LoVo (cell line): Measurements from ENCODE around the gene COQ5.

Source experiments
- DNase-seq: peaks from one replicate; pipeline ENCODE4 v3.0.0-alpha.2; 2016; ENCODE audit warnings: low spot score

The COQ5 gene

DNA sequence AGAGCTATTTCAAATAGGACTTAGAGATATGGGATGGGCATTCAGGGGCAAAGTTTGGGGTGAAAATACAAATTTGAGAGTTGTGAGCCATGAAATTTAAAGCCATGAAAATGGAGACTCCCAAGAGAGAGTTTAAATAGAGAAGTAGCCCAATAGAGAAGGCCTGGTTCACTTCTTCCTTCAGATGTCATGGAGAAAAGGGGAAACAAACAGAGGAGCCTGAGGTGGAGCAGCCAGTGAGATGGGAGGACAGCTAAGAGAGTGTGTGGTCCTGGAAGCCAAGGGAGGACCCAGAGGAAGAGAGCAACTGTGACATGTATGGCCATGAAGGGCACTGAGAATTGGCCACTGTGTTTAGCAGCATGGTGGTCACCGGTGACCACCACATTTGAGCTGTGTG is 45.3 kb downstream of the COQ5 start:
- DNase-seq: no peak

DNA sequence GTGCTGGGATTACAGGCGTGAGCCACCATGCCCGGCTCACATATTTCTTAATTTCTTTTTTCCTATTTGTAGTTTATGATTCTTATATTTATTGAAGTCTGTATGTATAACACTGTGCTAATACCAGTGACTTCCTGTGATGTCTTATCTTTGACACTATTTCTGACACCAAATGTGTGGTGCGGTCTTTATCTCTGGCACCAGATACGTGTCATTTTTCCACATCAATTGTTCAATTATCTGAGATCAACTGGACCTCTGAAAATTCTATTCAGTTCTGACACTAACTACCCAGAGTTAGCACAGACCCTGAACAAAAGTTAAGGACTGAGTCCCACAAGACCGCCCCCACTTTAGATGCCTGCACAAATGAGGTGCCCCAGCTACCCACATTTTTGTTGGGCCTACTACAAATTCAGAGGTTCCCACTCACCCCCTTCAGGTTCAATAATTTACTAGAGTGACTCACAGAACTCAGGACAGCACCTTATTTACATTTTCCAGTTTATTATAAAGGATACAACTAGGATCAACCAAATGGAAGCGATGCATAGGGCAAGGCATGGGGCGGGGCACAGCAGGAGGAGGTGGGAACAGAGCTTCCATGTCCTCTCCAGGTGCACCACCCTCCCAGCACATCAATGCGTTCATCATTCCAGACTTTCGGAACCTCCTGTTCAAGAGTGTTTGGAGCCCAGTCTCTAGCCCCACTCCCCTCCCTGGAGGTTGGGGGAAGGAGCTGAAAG is 47.8 kb downstream of the COQ5 start:
- no peak for DNase-seq

DNA sequence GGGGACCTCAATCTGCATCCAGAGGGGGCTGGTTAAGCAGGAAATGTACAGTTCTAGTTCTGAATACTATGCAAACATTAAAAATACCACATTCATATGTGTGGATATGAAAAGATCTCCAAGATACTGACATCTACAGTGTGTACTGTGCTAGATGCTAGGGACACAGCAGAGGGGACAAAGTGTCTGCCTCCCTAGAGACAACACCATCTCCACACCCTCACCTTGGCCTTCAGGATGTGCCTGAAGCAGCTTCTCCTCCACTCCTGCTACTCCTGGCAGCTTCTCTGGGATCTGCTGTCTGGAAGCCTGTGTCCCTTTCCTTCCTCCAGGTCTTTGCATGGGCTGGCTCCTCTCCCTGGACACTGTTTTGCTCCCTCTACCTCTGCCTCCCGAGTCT is 48.7 kb downstream of the COQ5 start:
- DNase-seq: no peak

DNA sequence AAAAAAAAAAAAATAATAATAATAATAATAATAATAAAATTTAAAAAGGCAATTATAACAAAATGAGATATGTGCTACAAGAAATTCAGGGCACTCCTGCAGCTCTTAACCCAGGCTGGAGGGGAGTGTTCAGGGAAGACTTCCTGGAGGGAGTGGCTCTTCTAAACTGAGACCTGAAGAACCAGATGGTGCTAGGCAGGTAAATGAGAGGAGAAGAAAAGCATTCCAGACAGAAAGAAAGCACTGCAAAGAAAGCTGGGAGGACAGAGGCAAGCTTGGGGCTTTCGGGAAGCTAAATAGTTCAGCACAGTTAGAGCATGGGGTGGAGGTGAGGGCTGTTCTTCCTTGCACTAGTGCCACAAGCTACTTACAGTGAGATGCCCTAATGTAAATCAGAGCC is 49.5 kb downstream of the COQ5 start:
- no peak for DNase-seq

DNA sequence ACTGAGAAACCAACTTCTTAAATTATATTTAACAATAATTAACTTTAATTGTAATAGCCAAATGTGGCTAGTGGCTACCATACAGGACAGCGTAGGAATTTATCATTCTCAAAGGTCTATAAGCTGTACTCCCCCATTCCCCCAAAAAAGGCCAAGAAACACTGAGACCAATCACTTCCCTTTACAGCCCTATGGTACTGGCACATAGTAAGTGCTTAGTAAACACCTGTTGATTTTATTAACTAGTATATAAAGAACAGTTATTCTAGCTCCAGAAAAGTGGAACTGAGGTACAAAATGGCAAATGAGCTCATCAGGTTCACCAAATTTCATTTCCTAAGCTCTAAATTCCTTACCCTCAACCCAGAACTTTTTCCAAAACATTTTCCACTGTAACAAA is 53.3 kb downstream of the COQ5 start:
- no peak for DNase-seq

DNA sequence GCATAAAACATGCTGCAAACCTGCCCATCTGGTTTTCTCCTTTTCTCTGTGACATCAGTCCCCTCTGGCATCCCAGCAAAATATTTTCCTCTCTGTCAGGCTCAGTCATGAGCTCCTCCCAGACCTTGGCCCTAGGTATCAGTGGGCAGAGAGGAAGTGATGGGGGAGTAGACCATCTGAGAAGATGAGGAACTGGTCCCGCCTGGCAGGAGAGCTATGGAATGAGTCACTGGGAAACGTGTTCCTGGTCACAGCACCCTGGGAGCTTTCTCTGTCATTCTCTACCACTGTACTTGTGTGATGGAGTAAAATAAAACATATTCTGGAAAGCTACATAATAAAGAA is 54.4 kb downstream of the COQ5 start:
- DNase-seq: peak; percentile 75

DNA sequence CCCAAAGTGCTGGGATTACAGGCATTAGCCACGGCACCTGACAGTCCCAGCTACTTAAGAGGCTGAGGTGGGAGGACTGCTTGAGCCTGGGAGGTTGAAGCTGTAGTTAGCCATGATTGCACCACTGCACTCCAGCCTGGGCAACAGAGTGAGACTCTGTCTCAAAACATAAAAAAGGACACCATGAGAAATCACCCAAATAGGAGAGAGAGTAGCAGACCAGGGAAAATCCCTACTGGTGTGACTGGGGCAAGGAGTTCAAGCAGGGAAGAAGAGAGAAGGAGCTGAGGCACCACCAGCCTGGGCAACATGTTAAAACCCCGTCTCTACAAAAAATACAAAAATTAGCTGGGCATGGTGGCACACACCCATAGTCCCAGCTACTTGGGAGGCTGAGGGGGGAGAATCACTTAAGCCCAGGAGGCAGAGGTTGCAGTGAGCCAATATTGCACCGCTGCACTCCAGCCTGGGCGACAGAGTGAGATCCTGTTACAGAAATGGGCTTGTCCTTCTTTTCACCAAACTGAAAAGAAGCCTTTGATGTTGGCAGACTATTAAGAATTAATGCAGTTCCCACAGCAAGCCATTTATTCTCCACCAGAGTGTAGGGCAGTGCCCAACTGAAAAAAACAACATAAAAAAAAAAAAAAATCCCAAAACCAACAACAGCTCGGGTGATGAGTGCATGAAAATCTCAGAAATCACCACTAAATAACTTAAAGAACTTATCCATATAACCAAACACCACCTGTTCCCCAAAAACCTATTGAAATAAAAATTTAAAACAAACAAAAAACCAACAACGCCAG is 54.9 kb downstream of the COQ5 start:
- DNase-seq: no peak

DNA sequence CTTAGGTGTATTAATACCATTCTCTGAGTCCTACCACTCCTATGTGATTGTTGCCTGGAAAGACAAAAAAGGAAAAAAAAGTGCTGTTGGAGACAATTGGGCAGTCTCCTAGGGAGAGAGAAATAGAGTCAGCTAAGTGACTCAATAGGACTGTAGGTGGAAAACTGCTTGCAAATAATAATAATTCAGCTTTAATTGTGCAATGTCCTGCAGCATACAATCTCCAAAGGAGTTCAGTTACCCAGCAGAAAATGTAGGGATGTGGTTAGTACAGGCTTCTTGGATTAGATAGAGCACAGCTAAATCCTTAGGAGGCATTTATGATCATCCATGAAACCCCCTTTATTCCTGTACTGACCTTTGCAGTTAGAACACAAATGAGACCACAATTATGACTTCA is 56.4 kb downstream of the COQ5 start:
- DNase-seq: no peak

DNA sequence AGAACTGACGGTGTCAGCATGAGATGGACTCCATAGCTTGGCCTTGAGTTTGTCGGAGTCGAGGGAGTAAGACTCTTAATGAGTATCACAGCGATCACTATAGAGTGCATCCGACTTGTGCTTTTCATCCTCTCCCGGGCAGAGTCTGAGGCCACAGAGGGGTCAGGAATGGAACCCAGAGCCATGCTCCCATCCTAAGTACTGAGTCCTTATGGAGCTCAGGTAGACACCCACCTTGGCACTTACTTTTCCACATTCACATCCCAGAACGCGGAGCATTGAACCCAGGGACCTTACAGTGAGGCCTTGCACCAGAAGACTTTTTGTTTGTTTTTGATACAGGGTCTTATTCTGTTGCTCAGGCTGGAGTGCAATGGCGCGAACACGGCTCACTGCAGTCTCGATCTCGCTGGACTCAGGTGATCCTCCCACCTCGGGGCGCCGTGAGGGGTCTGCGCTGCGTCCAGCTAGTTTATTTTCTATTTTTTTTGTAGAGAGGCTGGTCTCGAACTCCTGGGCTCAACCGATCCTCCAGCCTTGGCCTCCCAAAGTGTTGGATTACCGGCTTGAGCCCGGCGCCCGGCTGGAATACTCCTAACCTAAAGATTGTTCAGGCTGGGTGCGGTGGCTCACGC is 58.7 kb downstream of the COQ5 start:
- no peak for DNase-seq

DNA sequence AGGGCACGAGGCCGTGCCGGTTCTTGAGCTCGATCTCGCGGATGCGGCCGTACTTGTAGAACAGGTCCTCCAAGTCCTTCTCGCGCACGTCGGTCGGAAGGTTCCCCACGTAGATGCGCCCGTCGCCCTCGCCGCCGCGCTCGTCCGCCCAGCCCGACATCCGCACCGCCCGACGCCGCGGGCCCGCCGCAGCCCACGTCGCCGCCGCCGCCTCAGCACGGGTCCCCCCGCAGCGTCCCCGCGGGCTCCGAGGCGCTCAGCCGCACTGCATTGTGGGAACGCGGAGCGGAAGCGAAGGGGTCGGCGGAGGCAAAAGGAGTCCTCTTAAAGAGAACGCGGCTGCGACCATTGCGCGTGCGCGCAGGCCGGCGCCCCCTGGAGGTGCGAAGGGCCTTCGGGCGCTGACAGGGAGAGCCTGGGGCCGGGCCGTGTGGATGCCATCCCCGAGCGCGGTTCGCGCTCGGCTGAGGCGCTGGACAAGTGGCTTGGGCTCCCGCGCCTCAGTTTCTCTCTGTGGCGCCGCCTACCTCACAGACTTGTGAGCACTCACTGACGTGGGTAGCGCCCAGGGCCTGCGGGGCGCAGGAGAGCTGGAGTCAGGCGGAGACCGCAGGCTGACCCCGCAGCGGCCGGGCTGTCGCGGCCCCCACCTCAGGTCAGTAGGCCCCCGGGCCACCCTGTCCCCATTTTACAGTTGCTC is 59.4 kb downstream of the COQ5 start, which contains the start of gene SRSF9:
Gene SRSF9, minus strand, starts transcription at position 299 of the 700 bp plus-strand sequence. Its CDS starts 139 bp downstream, at position 160.
- DNase-seq: peak; percentile 99

DNA sequence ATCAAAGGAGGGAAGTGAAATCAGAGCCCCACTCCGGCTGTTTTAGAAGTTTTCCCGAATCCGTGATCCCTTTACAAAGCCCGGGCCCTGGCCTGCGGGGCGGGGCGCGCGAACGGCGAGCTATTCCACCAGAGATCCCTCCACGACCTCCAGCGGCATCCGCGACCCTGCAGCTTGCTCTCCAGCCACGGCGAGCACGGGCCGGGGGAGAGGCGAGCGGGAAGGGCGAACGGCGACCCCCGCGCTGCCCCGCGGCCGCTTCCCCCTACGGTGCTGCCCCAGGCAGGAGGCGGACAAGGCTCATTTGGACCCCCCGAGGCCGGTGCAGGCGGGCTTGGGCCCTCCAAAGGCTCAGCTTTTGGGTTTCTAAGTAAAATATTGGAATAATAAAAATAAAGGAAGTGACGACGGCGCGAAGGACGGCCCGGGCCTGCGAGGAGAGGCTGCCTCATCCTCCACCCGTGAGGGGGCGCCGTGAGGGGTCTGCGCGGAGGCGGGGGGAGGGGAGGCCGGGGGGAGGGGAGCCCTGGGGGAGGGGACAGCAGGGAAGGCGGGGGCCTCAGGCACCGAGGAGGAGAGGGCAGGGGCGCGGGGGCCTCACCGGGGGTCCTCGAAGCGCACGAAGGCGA is 60.0 kb downstream of the COQ5 start:
- no peak for DNase-seq

DNA sequence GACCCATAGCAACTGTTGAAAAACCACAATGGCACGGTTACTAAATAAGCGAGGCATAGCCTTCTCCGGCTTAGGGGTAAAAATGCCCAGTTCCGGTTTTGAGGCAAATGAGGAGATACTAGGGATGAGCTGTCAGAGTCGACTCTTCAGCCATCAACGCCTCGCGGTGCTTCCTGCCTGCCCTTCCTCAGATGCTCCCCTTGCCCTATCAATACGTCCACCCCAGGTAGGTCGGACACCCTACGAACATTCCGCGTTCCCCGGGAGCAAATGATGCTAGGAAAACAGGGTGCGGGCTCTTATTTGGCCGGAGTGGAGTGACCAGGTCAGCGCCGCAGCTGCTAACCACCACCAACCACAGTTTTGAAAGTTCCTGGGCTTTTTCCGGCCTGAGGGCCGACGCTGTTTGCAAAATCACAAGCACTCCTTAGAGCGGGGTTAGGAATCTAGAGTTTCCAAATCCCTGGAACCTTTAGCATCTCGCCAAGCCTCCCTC is 60.6 kb downstream of the COQ5 start:
- peak; percentile 23 for DNase-seq

DNA sequence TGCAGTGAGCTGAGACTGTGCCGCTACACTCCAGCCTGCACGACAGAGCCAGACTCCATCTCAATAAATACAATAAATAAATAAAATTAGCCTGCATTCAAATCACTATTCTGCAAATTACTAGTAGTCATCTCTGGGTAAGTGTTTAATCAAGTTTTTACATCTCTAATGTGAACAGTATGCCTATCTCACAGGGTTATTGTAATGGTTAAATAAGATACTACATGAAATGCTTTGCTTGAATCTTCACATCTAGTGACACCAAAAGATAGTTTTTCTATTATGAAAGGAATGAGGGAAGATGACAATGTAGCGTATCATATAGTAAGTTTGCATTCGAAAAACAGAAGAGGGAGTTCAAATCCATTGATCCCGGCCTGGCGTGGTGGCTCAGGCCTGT is 61.5 kb downstream of the COQ5 start:
- DNase-seq: no peak

DNA sequence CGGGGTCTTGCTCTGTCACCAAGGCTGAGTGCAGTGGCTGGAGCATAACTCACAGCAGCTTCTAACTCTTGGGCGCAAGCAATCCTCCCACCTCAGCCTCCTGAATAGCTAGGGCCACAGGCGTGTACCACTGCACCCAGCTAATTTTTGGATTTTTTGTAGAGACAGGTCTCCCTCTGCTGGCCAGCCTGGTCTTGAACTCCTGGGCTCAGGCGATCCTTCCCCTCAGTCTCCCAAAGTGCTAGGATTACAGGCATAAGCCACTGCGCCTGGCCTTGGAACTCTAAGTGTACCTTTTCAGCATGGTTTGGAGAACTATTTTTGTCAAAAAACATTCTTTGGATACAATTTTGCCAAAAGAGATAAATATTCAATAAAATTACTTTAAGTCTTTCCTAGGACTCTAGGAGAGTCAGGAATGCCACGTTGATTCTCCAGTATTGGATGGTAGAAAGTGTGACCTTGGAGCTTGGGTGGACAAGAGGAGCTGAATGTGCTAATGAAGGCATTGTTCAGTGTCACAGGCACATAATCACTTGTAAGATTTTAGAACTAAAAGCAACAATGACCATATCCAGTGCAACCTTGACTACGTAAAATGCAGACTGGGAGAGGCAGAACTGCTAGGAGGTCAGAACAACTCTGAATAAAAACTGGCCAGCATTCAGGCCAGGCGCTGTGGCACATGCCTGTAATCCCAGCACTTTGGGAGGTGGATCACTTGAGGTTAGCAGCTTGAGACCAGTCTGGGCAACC is 62.2 kb downstream of the COQ5 start:
- peak; percentile 34 for DNase-seq

DNA sequence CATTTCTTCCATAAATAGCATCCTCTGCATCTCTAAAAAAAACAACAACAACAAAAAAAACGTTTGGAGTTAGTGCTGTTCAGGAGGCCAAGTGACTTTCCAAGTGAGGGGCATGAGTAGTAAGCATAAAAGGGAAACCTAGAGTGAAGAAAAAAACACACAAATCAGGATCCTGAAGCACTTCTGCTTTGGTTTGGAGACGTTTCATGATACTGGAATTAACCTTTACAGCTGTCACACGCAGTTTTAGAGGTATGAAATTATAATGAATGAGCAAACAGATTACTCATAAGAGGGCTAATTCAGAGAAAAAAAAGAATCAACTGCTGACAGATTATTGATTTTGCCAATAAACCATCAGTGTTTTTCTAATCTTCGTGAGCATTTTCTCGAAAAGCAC is 63.2 kb downstream of the COQ5 start:
- no peak for DNase-seq

DNA sequence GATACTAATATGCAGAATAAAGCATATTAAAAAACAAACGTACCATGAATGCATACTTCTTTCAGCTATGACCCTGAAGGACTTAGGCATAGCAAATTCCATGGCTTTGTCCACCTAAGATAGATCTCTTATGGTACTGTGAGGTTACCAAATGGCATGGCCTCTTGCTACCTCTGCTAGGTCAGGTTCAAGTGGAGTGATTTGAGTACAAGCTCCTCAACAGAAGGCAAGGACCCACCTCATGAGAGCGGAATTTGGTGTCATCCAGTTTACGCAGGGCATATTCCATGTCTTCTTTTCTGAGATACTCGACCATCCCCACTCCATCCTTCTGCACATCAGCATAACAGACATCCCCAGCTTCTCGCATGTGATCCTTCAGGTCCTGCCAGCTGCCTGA is 65.2 kb downstream of the COQ5 start:
- DNase-seq: no peak

DNA sequence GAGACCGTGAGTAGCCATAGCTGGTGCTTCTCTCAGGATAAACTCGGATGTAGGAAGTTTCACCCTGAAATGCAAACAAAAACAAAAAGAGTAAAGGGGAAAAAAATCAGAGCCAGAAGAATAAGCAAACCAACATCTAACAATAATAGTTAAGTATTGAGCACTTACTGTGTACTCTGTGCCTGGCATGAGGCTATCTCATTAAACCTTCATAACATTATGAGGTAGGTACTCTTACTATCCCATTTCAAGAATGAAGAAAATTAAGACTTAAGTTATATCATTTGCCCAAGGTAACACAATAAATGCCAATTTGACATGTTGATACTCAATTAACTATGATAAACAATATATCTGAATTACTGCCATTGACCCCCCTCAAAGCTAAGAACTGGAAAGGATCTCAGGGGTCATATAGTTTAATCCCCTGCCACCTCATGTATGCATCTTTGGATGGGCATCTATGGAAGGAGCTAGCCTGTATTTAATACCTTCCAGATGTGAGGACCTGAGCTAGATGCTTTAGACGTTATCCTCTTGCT is 66.8 kb downstream of the COQ5 start:
- no peak for DNase-seq

DNA sequence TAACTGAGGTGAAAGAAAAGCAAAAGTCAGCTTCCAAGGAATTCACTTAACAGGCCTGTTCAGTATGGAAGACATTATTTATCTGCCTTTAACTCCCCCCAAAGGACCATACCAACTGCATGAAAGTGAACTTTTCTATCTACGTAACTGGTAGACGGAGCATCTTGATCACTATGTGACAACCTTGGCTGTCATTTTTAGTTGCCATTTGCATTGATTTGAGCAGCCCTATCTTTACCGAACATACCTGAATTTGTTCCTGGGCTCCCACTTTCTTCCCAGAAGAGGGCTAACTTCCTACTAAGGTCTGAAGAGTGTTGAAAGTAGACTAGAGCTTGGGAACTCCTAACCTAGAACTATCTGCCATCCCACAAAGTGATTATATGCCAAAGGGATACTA is 68.8 kb downstream of the COQ5 start:
- no peak for DNase-seq

DNA sequence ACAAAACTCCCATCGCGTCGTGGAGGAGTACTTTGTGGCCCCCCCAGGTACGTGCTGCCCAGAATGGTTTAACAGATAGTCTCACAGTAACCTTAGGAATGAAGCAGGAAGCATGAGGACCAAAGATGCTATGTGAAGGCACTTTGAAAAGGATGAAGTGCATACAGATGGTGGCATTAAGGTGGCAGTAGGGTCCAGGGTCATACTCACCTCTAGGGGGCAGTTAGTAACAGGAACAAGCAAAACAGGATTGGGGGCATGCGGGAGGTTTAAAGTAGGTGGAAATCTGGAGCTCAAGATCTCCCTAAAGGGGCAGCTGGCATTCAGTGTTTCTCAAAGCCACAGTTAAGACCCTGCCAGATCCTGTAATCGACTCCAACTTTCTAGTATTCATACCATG is 71.8 kb downstream of the COQ5 start:
- DNase-seq: no peak

DNA sequence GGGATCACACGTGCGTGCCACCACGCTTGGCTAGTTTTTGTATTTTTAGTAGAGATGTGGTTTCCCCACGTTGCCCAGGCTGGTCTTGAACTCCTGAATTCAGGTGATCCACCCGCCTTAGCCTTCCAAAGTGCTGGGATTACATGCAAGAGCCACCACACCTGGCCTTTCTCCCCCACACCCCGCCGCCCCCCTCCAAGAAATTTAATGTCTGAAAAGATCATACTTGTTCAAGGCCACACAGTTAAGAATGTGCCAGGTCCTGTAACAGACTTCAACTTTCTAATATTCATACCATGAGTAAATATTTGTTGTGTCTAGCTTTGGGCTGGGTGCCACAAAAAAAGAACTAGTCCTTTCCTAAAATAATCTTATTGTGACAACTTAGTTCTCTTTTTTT is 73.7 kb downstream of the COQ5 start:
- no peak for DNase-seq

DNA sequence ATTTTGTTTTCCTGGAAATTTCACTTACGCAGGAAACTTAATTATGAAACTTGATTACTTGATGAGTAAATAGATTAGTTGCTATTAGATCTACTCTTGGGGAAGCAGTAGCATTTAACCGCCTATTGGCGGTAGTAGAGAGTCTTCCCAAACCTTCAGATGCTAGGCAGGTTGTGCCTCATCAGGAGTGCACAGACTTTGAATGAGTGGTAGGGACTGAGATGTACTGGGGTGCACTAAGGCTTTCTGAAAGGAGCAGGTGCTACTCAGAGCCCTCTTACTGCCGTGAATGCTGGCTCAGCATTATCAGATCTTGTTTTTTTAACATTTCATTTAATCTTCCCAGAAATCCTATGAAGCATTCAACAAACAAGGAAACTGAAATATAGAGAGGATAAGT is 75.0 kb downstream of the COQ5 start:
- DNase-seq: peak; percentile 61
